HepG2 (cell line): Measurements from ENCODE around the gene OR2V2. TPM values are rescaled to one million over a fixed set of nuclear protein-coding genes. Genes with fewer than 3 reads are reported as not detected.

ENCODE experiments used
- CCDC6 ChIP-seq: sonication (generic); formaldehyde crosslinking; IDR thresholded peaks from 2 replicates; pipeline ENCODE4 v1.8.1; 2022; ENCODE audit warnings: mild to moderate bottlenecking, missing genetic modification reagents, moderate library complexity
- CENPT ChIP-seq: sonication (generic); formaldehyde crosslinking; IDR thresholded peaks from 2 replicates; pipeline ENCODE4 v1.8.0; 2022; ENCODE audit warnings: low read depth, mild to moderate bottlenecking, moderate library complexity, missing genetic modification reagents
- CTCF ChIP-seq: sonication (generic); formaldehyde crosslinking; IDR thresholded peaks from 2 replicates; pipeline ENCODE4 v1.5.0; 2020; ENCODE audit warnings: mild to moderate bottlenecking, missing genetic modification reagents, moderate library complexity
- DPF2 ChIP-seq: sonication (generic); formaldehyde crosslinking; IDR thresholded peaks from 2 replicates; pipeline ENCODE4 v1.4.0; 2020; ENCODE audit warnings: mild to moderate bottlenecking, low read depth, missing genetic modification reagents, borderline replicate concordance
- FOSL2 ChIP-seq: sonication (generic); formaldehyde crosslinking; IDR thresholded peaks from 2 replicates; pipeline ENCODE4 v1.4.0; 2020; ENCODE audit warnings: missing genetic modification reagents
- FOXA1 ChIP-seq, 2 experiments: fragments of 450-650 bp in 1 of 2; sonication (generic) in 1 of 2; formaldehyde crosslinking in 1 of 2; IDR thresholded peaks; 2 replicates each; pipeline versions ENCODE4 v1.4.0 to v1.6.1; 2016 to 2020; ENCODE audit warnings: missing genetic modification reagents in 1 of 2
- KDM6A ChIP-seq: IDR thresholded peaks from 2 replicates; pipeline ENCODE4 v1.6.1; 2016; ENCODE audit warnings: low read depth
- MLLT10 ChIP-seq: sonication (generic); formaldehyde crosslinking; IDR thresholded peaks from 2 replicates; pipeline ENCODE4 v1.4.0; 2020; ENCODE audit warnings: missing genetic modification reagents
- ONECUT2 ChIP-seq: sonication (generic); formaldehyde crosslinking; IDR thresholded peaks from 2 replicates; pipeline ENCODE4 v1.4.0; 2020; ENCODE audit warnings: missing genetic modification reagents
- SIN3A ChIP-seq: IDR thresholded peaks from 2 replicates; pipeline ENCODE4 v1.6.1; 2011; ENCODE audit warnings: low read depth, mild to moderate bottlenecking, control low read depth, low read length, borderline replicate concordance
- TFDP2 ChIP-seq: sonication (generic); formaldehyde crosslinking; IDR thresholded peaks from 2 replicates; pipeline ENCODE4 v1.4.0; 2020; ENCODE audit warnings: missing genetic modification reagents
- U2AF1 ChIP-seq: fragments of 200-400 bp; formaldehyde crosslinking; optimal IDR thresholded peaks from 2 replicates; pipeline ENCODE3; 2017; ENCODE audit warnings: mild to moderate bottlenecking, low read depth, low read length
- ZBTB2 ChIP-seq: sonication (generic); formaldehyde crosslinking; IDR thresholded peaks from 2 replicates; pipeline ENCODE4 v1.8.0; 2022; ENCODE audit warnings: low read depth, missing genetic modification reagents
- ZBTB44 ChIP-seq: sonication (generic); formaldehyde crosslinking; IDR thresholded peaks from 2 replicates; pipeline ENCODE4 v1.4.0; 2020; ENCODE audit warnings: missing genetic modification reagents
- ZNF282 ChIP-seq: fragments of 450-650 bp; IDR thresholded peaks from 2 replicates; pipeline ENCODE4 v1.6.1; 2018; ENCODE audit not compliant: partially characterized antibody
- ZNF510 ChIP-seq: sonication (generic); formaldehyde crosslinking; IDR thresholded peaks from 2 replicates; pipeline ENCODE4 v1.4.0; 2020; ENCODE audit warnings: low read depth, mild to moderate bottlenecking, missing genetic modification reagents
- ZNF552 ChIP-seq: sonication (generic); formaldehyde crosslinking; IDR thresholded peaks from 2 replicates; pipeline ENCODE4 v1.9.0; 2022; ENCODE audit warnings: missing genetic modification reagents, mild to moderate bottlenecking, borderline replicate concordance
- ZNF7 ChIP-seq: IDR thresholded peaks from 2 replicates; pipeline ENCODE4 v1.6.1; 2016; ENCODE audit warnings: missing biosample characterization, missing genetic modification reagents
- ZNF709 ChIP-seq: sonication (generic); formaldehyde crosslinking; IDR thresholded peaks from 2 replicates; pipeline ENCODE4 v1.5.0; 2020; ENCODE audit warnings: mild to moderate bottlenecking, missing genetic modification reagents
- ZNF772 ChIP-seq: sonication (generic); formaldehyde crosslinking; IDR thresholded peaks from 2 replicates; pipeline ENCODE4 v1.5.0; 2020; ENCODE audit warnings: mild to moderate bottlenecking, missing genetic modification reagents
- ZNF775 ChIP-seq: sonication (generic); formaldehyde crosslinking; IDR thresholded peaks from 2 replicates; pipeline ENCODE4 v1.4.0; 2020; ENCODE audit warnings: missing genetic modification reagents, mild to moderate bottlenecking, moderate library complexity, borderline replicate concordance
- ZNF780A ChIP-seq: sonication (generic); formaldehyde crosslinking; IDR thresholded peaks from 2 replicates; pipeline ENCODE4 v1.8.0; 2022; ENCODE audit warnings: mild to moderate bottlenecking, missing genetic modification reagents, moderate library complexity
- ZNF839 ChIP-seq: sonication (generic); formaldehyde crosslinking; IDR thresholded peaks from 2 replicates; pipeline ENCODE4 v1.4.0; 2020; ENCODE audit warnings: missing genetic modification reagents, mild to moderate bottlenecking, borderline replicate concordance
- ZNF841 ChIP-seq: sonication (generic); formaldehyde crosslinking; IDR thresholded peaks from 2 replicates; pipeline ENCODE4 v1.8.1; 2023; ENCODE audit warnings: missing genetic modification reagents, borderline replicate concordance
- ZSCAN30 ChIP-seq: sonication (generic); formaldehyde crosslinking; IDR thresholded peaks from 2 replicates; pipeline ENCODE4 v1.5.0; 2020; ENCODE audit warnings: mild to moderate bottlenecking, missing genetic modification reagents
- polyA plus RNA-seq, 8 experiments: library from polyadenylated mRNA; depleted of rRNA in 3 of 8; stranded (reverse) in 7 of 8; unstranded in 1 of 8; fragments of >200 nt; fragmentation: Illumina TruSeq in 4 of 8; extraction: Trizol in 4 of 8; gene quantifications; 2 replicates each; pipeline versions ENCODE4 v1.2.1 to v1.2.3, GENCODE V29; 2011 to 2016; ENCODE audit warnings: low read depth in 4 of 8, missing spikeins in 1 of 8, mixed read lengths in 1 of 8; ENCODE audit not compliant: insufficient read depth in 1 of 8
- total RNA-seq, 5 experiments: library from RNA; depleted of rRNA; stranded (reverse); fragments of >200 nt; fragmentation: Illumina TruSeq; extraction: Trizol; gene quantifications; 2 replicates each; pipeline ENCODE4 v1.2.3, GENCODE V29; 2016; ENCODE audit warnings: low read depth in 1 of 5

OR2V2 gene
- total and polyA plus RNA-seq, 2 of the 13 experiments (the other 11 are each of a cell fraction or from before 2014, with no cell fraction given), result not detected

GRCh38 chr5:181191526-181192336, 44.3 kb downstream of the OR2V2 start (continued):
- TF ChIP-seq ZNF839 (CRISPR knock-in tag) (no peak; the same call in 1 of the 2 replicates), CENPT (CRISPR knock-in tag) (no peak), ZNF775 (CRISPR knock-in tag) (no peak), FOSL2 (peak; percentile 19; the same call in 1 of the 2 replicates), CTCF (peak; percentile 53), DPF2 (CRISPR knock-in tag) (no peak), ZNF772 (CRISPR knock-in tag) (peak; percentile 81), KDM6A (CRISPR knock-in tag) (no peak), CCDC6 (no peak), SIN3A (peak; percentile 59; the same call in 1 of the 2 replicates), ONECUT2 (CRISPR knock-in tag) (no peak), ZNF841 (no peak), ZNF552 (CRISPR knock-in tag) (0 out of 2 replicates have a peak, but pooled peaks have one; percentile 1), ZBTB44 (no peak), ZNF282 (no peak), ZNF780A (CRISPR knock-in tag) (peak; percentile 83), U2AF1 (no peak), FOXA1 (IDR thresholded peaks at IDR 0.05) (no peak), FOXA1 (CRISPR knock-in tag; IDR thresholded peaks at IDR 0.05) (no peak), ZNF510 (CRISPR knock-in tag) (no peak), TFDP2 (CRISPR knock-in tag) (peak; percentile 69), ZNF709 (CRISPR knock-in tag) (no peak; the same call in 1 of the 2 replicates), ZBTB2 (CRISPR knock-in tag) (peak; percentile 97), ZNF7 (CRISPR knock-in tag) (no peak), MLLT10 (no peak), ZSCAN30 (CRISPR knock-in tag) (peak; percentile 87; the same call in 1 of the 2 replicates)
